H1 (cell line): ENCODE measurements around the gene HTRA2. TPM values are rescaled to one million over a fixed set of nuclear protein-coding genes. Genes with fewer than 3 reads are reported as not detected.

Experiments used
- CTCF ChIA-PET: fragments of 300-600 bp; sonication (Branson Sonifier 250); formaldehyde crosslinking; loops from one replicate; lab custom pipeline; 2021; ENCODE audit not compliant: partially characterized antibody; lab: Charles Lee
- POLR2A ChIA-PET: fragments of 300-600 bp; sonication (Branson Sonifier 250); formaldehyde crosslinking; loops from one replicate; lab custom pipeline; 2021; ENCODE audit warnings: inconsistent platforms; ENCODE audit not compliant: partially characterized antibody; lab: Charles Lee
- DNase-seq, 2 experiments: peaks; one replicate each; pipeline versions ENCODE4 v3.0.0 to v3.0.0-alpha.2; 2010 to 2022; ENCODE audit warnings: low spot score in 2 of 2, low read depth in 1 of 2, mixed read lengths in 1 of 2
- FAIRE-seq: peaks from 2 replicates; lab custom pipeline; 2011; peaks lifted over from hg19 to GRCh38; lab: Jason Lieb, UNC
- H2AFZ ChIP-seq: 2 replicates; pipeline ENCODE4 v1.8.1; 2012; ENCODE audit warnings: low read length, inconsistent platforms
- H2AK5ac ChIP-seq: 2 replicates; pipeline ENCODE4 v1.6.1; 2013; ENCODE audit warnings: low read depth, low read length
- H2BK120ac ChIP-seq: replicated peaks from 2 replicates; pipeline ENCODE3; 2013; ENCODE audit warnings: low read depth, low read length, inconsistent platforms
- H2BK12ac ChIP-seq: 2 replicates; pipeline ENCODE4 v1.6.1; 2013; ENCODE audit warnings: low read depth, low read length
- H2BK15ac ChIP-seq: 2 replicates; pipeline ENCODE4 v1.6.1; 2013; ENCODE audit warnings: low read length
- H2BK20ac ChIP-seq: 2 replicates; pipeline ENCODE4 v1.6.1; 2013; ENCODE audit warnings: low read length
- H2BK5ac ChIP-seq: 2 replicates; pipeline ENCODE4 v1.6.1; 2013; ENCODE audit warnings: low read depth, low read length
- H3K14ac ChIP-seq: 2 replicates; pipeline ENCODE4 v1.6.1; 2013; ENCODE audit warnings: inconsistent platforms; ENCODE audit not compliant: insufficient read length
- H3K18ac ChIP-seq: 2 replicates; pipeline ENCODE4 v1.6.1; 2013; ENCODE audit warnings: low read length; ENCODE audit errors: extremely low read depth
- H3K23ac ChIP-seq: 2 replicates; pipeline ENCODE4 v1.6.1; 2013; ENCODE audit warnings: inconsistent platforms; ENCODE audit not compliant: insufficient read length
- H3K23me2 ChIP-seq: 2 replicates; pipeline ENCODE4 v1.6.1; 2013; ENCODE audit warnings: low read depth, low read length
- H3K27ac ChIP-seq: 2 replicates; pipeline ENCODE4 v1.6.1; 2011; ENCODE audit warnings: low read depth, low read length, inconsistent platforms
- H3K27me3 ChIP-seq, 4 experiments: replicated peaks in 1 of 4; 1 replicate in 1 of 4; 2 replicates in 3 of 4; pipeline versions ENCODE4 v1.6.1 to v1.8.1; 2011 to 2013; ENCODE audit warnings: low read length in 3 of 4, mild to moderate bottlenecking in 3 of 4, inconsistent platforms in 2 of 4, mixed read lengths in 2 of 4, moderate library complexity in 1 of 4; ENCODE audit not compliant: control insufficient read depth in 3 of 4, insufficient read depth in 3 of 4; ENCODE audit errors: extremely low read depth in 1 of 4
- H3K36me3 ChIP-seq, 4 experiments: 2 replicates each; pipeline versions ENCODE4 v1.6.1 to v1.8.1; 2011 to 2013; ENCODE audit warnings: mild to moderate bottlenecking in 4 of 4, low read length in 3 of 4, moderate library complexity in 2 of 4, control low read depth in 1 of 4, inconsistent platforms in 1 of 4; ENCODE audit not compliant: insufficient read depth in 4 of 4, control insufficient read depth in 2 of 4
- H3K4ac ChIP-seq: replicated peaks from 2 replicates; pipeline ENCODE3; 2013; ENCODE audit warnings: low read length, low read depth, mixed read lengths, inconsistent platforms; ENCODE audit not compliant: insufficient read length
- H3K4me1 ChIP-seq, 4 experiments: replicated peaks in 1 of 4; 1 replicate in 1 of 4; 2 replicates in 3 of 4; pipeline versions ENCODE4 v1.6.1 to v1.8.1; 2011 to 2013; ENCODE audit warnings: low read length in 3 of 4, inconsistent platforms in 2 of 4, mixed read lengths in 1 of 4; ENCODE audit not compliant: insufficient read depth in 4 of 4, control insufficient read depth in 3 of 4
- H3K4me2 ChIP-seq, 2 experiments: 2 replicates each; pipeline versions ENCODE4 v1.6.1 to v1.8.1; 2011 to 2013; ENCODE audit warnings: low read depth in 2 of 2, low read length in 2 of 2, control low read depth in 1 of 2, inconsistent platforms in 1 of 2, mild to moderate bottlenecking in 1 of 2; ENCODE audit not compliant: insufficient read depth in 1 of 2
- H3K4me3 ChIP-seq, 4 experiments: fragments of 200-600, 300-600 bp in 1 of 4; sonication (generic), shearing (Covaris generic), sonication (Bioruptor Twin) in 1 of 4; 2 replicates each; pipeline versions ENCODE4 v1.5.1 to v1.8.1; 2011 to 2016; ENCODE audit warnings: low read length in 4 of 4, low read depth in 3 of 4, control low read depth in 2 of 4, inconsistent platforms in 2 of 4, mild to moderate bottlenecking in 2 of 4, mixed read lengths in 1 of 4, moderate library complexity in 1 of 4; ENCODE audit not compliant: insufficient read depth in 2 of 4; ENCODE audit errors: extremely low read depth in 1 of 4
- H3K56ac ChIP-seq: replicated peaks from 2 replicates; pipeline ENCODE3; 2013; ENCODE audit warnings: low read depth, mild to moderate bottlenecking, mixed read lengths, low read length, inconsistent platforms; ENCODE audit not compliant: insufficient read length
- H3K79me1 ChIP-seq: 2 replicates; pipeline ENCODE4 v1.6.1; 2013; ENCODE audit warnings: low read depth, low read length, control low read depth
- H3K79me2 ChIP-seq, 2 experiments: 2 replicates each; pipeline versions ENCODE4 v1.6.1 to v1.8.1; 2012 to 2013; ENCODE audit warnings: low read length in 2 of 2, mild to moderate bottlenecking in 2 of 2, inconsistent platforms in 1 of 2; ENCODE audit not compliant: insufficient read depth in 2 of 2, control insufficient read depth in 1 of 2
- H3K9ac ChIP-seq, 4 experiments: replicated peaks in 1 of 4; 1 replicate in 1 of 4; 2 replicates in 3 of 4; pipeline versions ENCODE4 v1.6.1 to v1.8.1; 2011 to 2013; ENCODE audit warnings: low read depth in 3 of 4, low read length in 3 of 4, control low read depth in 2 of 4, mild to moderate bottlenecking in 2 of 4, moderate library complexity in 2 of 4, inconsistent platforms in 1 of 4; ENCODE audit errors: extremely low read depth in 1 of 4
- H3K9me3 ChIP-seq, 2 experiments: 2 replicates each; pipeline versions ENCODE4 v1.6.1 to v1.8.1; 2012 to 2013; ENCODE audit warnings: mild to moderate bottlenecking in 2 of 2, moderate library complexity in 2 of 2, control low read depth in 1 of 2, inconsistent platforms in 1 of 2, low read depth in 1 of 2, low read length in 1 of 2, mixed read lengths in 1 of 2; ENCODE audit not compliant: insufficient read depth in 2 of 2
- H4K20me1 ChIP-seq, 2 experiments: replicated peaks in 1 of 2; 2 replicates each; pipeline versions ENCODE3 to v1.8.1; 2011 to 2013; ENCODE audit warnings: inconsistent platforms in 2 of 2, low read length in 2 of 2, mild to moderate bottlenecking in 1 of 2; ENCODE audit not compliant: insufficient read depth in 2 of 2, control insufficient read depth in 1 of 2
- H4K5ac ChIP-seq: 2 replicates; pipeline ENCODE4 v1.6.1; 2013; ENCODE audit warnings: low read length, low read depth, mixed read lengths, inconsistent platforms; ENCODE audit not compliant: insufficient read length
- H4K8ac ChIP-seq: 2 replicates; pipeline ENCODE4 v1.8.0; 2013; ENCODE audit warnings: mild to moderate bottlenecking, moderate library complexity, low read length, inconsistent platforms; ENCODE audit not compliant: insufficient read depth; ENCODE audit errors: extremely low read depth
- H4K91ac ChIP-seq: replicated peaks from 2 replicates; pipeline ENCODE3; 2013; ENCODE audit warnings: low read length, mixed read lengths, inconsistent platforms; ENCODE audit not compliant: insufficient read length
- SAP30 ChIP-seq: fragments of 300-600 bp; sonication (generic); IDR thresholded peaks from 2 replicates; pipeline ENCODE4 v1.7.1; 2012; ENCODE audit warnings: low read length, moderate library complexity, mild to moderate bottlenecking, inconsistent platforms; ENCODE audit not compliant: insufficient read depth, insufficient replicate concordance
- WGBS, 2 experiments: shearing (Covaris generic) in 1 of 2; methylation state at CpG; one replicate each; pipeline versions ENCODE4 v1.1.6 to v1.1.7; 2013 to 2015; ENCODE audit warnings: low lambda C conversion rate in 2 of 2, mixed read lengths in 2 of 2, inconsistent platforms in 1 of 2, low coverage in 1 of 2, missing lambda C conversion rate in 1 of 2; ENCODE audit not compliant: insufficient replicate concordance in 2 of 2, insufficient coverage in 1 of 2, insufficient read length in 1 of 2; ENCODE audit errors: extremely low coverage in 1 of 2, missing lambda C conversion rate in 1 of 2; 5-methylcytosine and 5-hydroxymethylcytosine counted together
- polyA plus RNA-seq, 7 experiments: library from polyadenylated mRNA; depleted of rRNA in 3 of 7; stranded (reverse) in 5 of 7; unstranded in 2 of 7; fragments of >200 nt in 5 of 7; fragments of 200-250 nt in 2 of 7; gene quantifications; 1 replicate in 5 of 7; 2 replicates in 1 of 7; 4 replicates in 1 of 7; pipeline versions ENCODE4 v1.2.1 to v1.2.3, GENCODE V29; 2011 to 2013; ENCODE audit warnings: missing spikeins in 2 of 7, mixed read lengths in 2 of 7
- total RNA-seq: library from RNA; stranded (reverse); fragmentation: NEBNext Ultra II Directional; extraction: Animal tissue kit (Norgen Biotek cat#: 25700); gene quantifications from 2 replicates; pipeline ENCODE4 v1.2.1, GENCODE V29; 2021
- TF ChIP-seq, protein P1 (sequence below): IDR thresholded peaks from 2 replicates; pipeline ENCODE4 v1.6.1; 2012; ENCODE audit warnings: inconsistent platforms

The HTRA2 gene
- total and polyA plus RNA-seq, 2 of the 8 experiments (the other 6 are each of a cell fraction or from before 2014, with no cell fraction given) = 21.6 to 37.6 TPM

DNA sequence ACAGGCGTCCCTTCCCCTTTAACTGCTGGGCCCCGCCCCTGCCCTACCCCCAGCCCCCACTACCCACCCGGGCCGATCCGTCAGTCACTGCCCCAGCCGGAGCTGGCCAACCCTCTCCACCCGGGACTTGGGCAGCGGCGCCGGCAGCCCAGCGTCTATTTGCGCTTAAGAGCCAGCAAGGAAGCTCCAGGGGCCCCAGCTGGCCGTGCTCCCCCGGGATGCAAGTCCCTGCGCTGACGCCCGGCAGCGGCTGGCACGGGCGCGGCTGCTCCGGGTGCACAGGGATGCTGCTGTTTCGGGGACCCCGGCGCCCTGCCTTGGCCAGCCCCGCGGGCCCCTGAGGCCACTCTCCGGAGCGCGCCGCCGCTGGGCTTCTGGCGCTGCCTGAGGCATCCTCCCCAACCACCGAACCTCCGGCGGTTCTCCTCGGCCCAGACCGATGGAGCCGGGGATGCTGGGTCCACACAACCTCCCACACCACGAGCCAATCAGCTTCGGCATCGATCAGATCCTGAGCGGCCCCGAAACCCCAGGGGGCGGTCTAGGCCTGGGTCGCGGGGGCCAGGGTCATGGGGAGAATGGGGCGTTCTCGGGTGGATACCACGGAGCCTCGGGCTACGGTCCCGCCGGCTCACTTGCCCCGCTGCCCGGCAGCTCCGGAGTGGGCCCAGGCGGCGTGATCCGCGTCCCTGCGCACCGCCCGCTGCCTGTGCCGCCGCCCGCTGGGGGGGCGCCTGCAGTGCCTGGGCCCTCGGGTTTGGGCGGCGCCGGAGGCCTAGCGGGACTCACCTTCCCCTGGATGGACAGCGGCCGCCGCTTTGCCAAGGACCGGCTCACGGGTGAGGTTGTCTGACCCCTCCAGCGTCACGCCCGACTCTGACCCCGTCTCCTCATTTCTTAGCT lies 15.1 kb upstream of the HTRA2 start, which contains the start of gene TLX2:
TLX2 (plus strand) TSS at position 83 of the 903 bp plus-strand sequence; CDS start at position 440, 357 bp downstream.
- CTCF ChIA-PET = interaction anchor here (0.5 to 4.2 kb wide), 7 partner anchors 11 to 450 kb away, joined by 3 to 20 read pairs (median 6); partner anchors contain the start of gene DQX1
- no peak within 1 kb of the TSS for H2AFZ ChIP-seq

More for the DNA sequence above, 15.1 kb upstream of the HTRA2 start, which contains the start of gene TLX2:
- Histone ChIP-seq H2BK20ac (no peak within 1 kb of the TSS), H3K9me3 (peaks cover 7 to 12% of the 10 kb centered on the region in 2 experiments), H3K4me1 (peaks cover 0 to 24% (median 10%) of the 10 kb centered on the region in 4 experiments; a peak in 6 of 7 replicates), H3K4ac (no peak within 1 kb of the TSS), H2AK5ac (no peak within 1 kb of the TSS), H2BK12ac (peak within 1 kb of the TSS; percentile 68; the same call in 1 of the 2 replicates), H4K91ac (no peak within 1 kb of the TSS), H2BK120ac (no peak within 1 kb of the TSS), H4K20me1 (peaks cover 2 to 4% of the 10 kb centered on the region in 2 experiments), H3K36me3 (peaks cover 0 to 19% (median 0%) of the 10 kb centered on the region in 4 experiments; a peak in 1 of 8 replicates), H3K27me3 (peaks cover 81 to 100% (median 96%) of the 10 kb centered on the region in 4 experiments), H2BK15ac (no peak within 1 kb of the TSS), H3K18ac (peak within 1 kb of the TSS; percentile 60; the same call in 1 of the 2 replicates), H3K79me2 (no peaks in the 10 kb centered on the region), H3K4me3 (peak within 1 kb of the TSS; percentile 20 to 62 (median 28)), H3K56ac (no peak within 1 kb of the TSS), H4K5ac (no peak within 1 kb of the TSS), H3K14ac (no peak within 1 kb of the TSS), H4K8ac (peak within 1 kb of the TSS; percentile 11; the same call in 1 of the 2 replicates), H3K23ac (no peak within 1 kb of the TSS), H3K9ac (no peak within 1 kb of the TSS), H3K27ac (no peak within 1 kb of the TSS), H3K79me1 (no peaks in the 10 kb centered on the region), H2BK5ac (no peak within 1 kb of the TSS), H3K23me2 (peaks cover 10% of the 10 kb centered on the region; the same call in 1 of the 2 replicates), H3K4me2 (peak within 1 kb of the TSS; percentile 63 to 88)
- FAIRE-seq (no peak), DNase-seq (peak in 1 of 2 experiments; percentile 76)
- TF ChIP-seq, protein P1, sequence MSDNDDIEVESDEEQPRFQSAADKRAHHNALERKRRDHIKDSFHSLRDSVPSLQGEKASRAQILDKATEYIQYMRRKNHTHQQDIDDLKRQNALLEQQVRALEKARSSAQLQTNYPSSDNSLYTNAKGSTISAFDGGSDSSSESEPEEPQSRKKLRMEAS = no peak
- TF ChIP-seq SAP30 = no peak
- POLR2A ChIA-PET = interaction anchor here (0.6 to 6.7 kb wide), 10 partner anchors 8 to 74 kb away, joined by 3 to 63 read pairs (median 5); partner anchors contain the start of genes AUP1, CCDC142, DQX1 and HTRA2
- WGBS, 2 experiments = 5% methylated on average over 64 of the region's 82 CpGs; no CpG with 5 or more reads in 1 of the 2 experiments
